Activated CD8-positive, alpha-beta T cell treated with anti-CD3 and anti-CD28 coated beads for 36 hours (primary cell): ENCODE data around the gene WRAP73. TPM values are rescaled to one million over a fixed set of nuclear protein-coding genes. Genes with fewer than 3 reads are reported as not detected.

Experiments
- ATAC-seq: fragments of 200-7000 bp; cut with Tn5 transposase; one replicate; pipeline ENCODE4 v1.10.0; 2021; ENCODE audit warnings: mild to moderate bottlenecking, moderate library complexity
- CTCF ChIA-PET: fragments of 350-600 bp; sonication (Branson Sonifier 250); formaldehyde crosslinking; loops from one replicate; lab custom pipeline; 2021; ENCODE audit warnings: antibody characterized with exemption; lab: Charles Lee
- POLR2A ChIA-PET: fragments of 350-600 bp; sonication (Branson Sonifier 250); formaldehyde crosslinking; loops from one replicate; lab custom pipeline; 2021; ENCODE audit warnings: antibody characterized with exemption; lab: Charles Lee
- DNase-seq: peaks from one replicate; pipeline ENCODE4 v3.0.0-alpha.2; 2020
- H3K27ac Mint-ChIP-seq: one replicate; pipeline ENCODE4 v1.8.0; 2021; ENCODE audit warnings: mild to moderate bottlenecking, mixed read lengths
- H3K27me3 Mint-ChIP-seq: one replicate; pipeline ENCODE4 v1.8.0; 2021; ENCODE audit warnings: mixed read lengths
- H3K36me3 Mint-ChIP-seq: one replicate; pipeline ENCODE4 v1.8.0; 2021; ENCODE audit warnings: low read depth, mixed read lengths
- H3K4me1 Mint-ChIP-seq: one replicate; pipeline ENCODE4 v1.8.0; 2021; ENCODE audit warnings: low read depth, mixed read lengths
- H3K4me3 Mint-ChIP-seq: one replicate; pipeline ENCODE4 v1.8.0; 2021; ENCODE audit warnings: mild to moderate bottlenecking, moderate library complexity, mixed read lengths
- H3K9me3 Mint-ChIP-seq: one replicate; pipeline ENCODE4 v1.8.0; 2021; ENCODE audit warnings: mixed read lengths
- CTCF ChIP-seq: fragments of 200-600 bp; IDR thresholded peaks from one replicate; pipeline ENCODE4 v1.8.0; 2022; ENCODE audit warnings: antibody characterized with exemption, mild to moderate bottlenecking
- intact Hi-C: fragments of 100-400 bp; cut with micrococcal nuclease; formaldehyde crosslinking; loops from one replicate; pipeline ENCODE4 v1.10.0; 2022
- total RNA-seq, 2 experiments: library from RNA; stranded (reverse); gene quantifications; one replicate each; pipeline ENCODE4 v1.2.3, GENCODE V29; 2021

WRAP73 gene
- total RNA-seq, 2 experiments from 2014 or later: 34.2 to 35.4 TPM

- H3K4me1 Mint-ChIP-seq: peaks cover 21% of the 10 kb centered on the region
- intact Hi-C loops: no loop called here
- H3K27me3 Mint-ChIP-seq: peaks cover 16% of the 10 kb centered on the region
- POLR2A ChIA-PET: no interaction called here
- TF ChIP-seq CTCF: no peak
- H3K9me3 Mint-ChIP-seq: no peaks in the 10 kb centered on the region
- no peaks in the 10 kb centered on the region for H3K36me3 Mint-ChIP-seq
- DNase-seq: no peak
- no peak for ATAC-seq
- CTCF ChIA-PET: no interaction called here
- H3K4me3 Mint-ChIP-seq: no peak overlapping the region
- no peak overlapping the region for H3K27ac Mint-ChIP-seq
Measured at GRCh38 chr1:3675436-3675835, 25.5 kb upstream of the WRAP73 start.

- CTCF ChIA-PET: no interaction called here
Measured at GRCh38 chr1:3674100-3675094, 24.5 kb upstream of the WRAP73 start.

GRCh38 chr1:3673381-3674099 is 23.6 kb upstream of the WRAP73 start:
- peaks cover 8% of the 10 kb centered on the region for H3K27me3 Mint-ChIP-seq
- ChIA-PET POLR2A (no interaction called here), CTCF (no interaction called here)
- peaks cover 19% of the 10 kb centered on the region for H3K4me1 Mint-ChIP-seq
- no peak overlapping the region for H3K4me3 Mint-ChIP-seq
- ATAC-seq: no peak
- H3K27ac Mint-ChIP-seq: no peak overlapping the region
- no peaks in the 10 kb centered on the region for H3K36me3 Mint-ChIP-seq
- no peaks in the 10 kb centered on the region for H3K9me3 Mint-ChIP-seq
- intact Hi-C loops: no loop called here
- no peak for DNase-seq
- TF ChIP-seq CTCF: no peak

More at GRCh38 chr1:3674100-3675094, 24.5 kb upstream of the WRAP73 start:
- POLR2A ChIA-PET: no interaction called here
- ATAC-seq (no peak), DNase-seq (no peak)
- no peak for TF ChIP-seq CTCF
- H3K27ac Mint-ChIP-seq: no peak overlapping the region
- H3K4me3 Mint-ChIP-seq: no peak overlapping the region
- H3K4me1 Mint-ChIP-seq: peaks cover 20% of the 10 kb centered on the region
- peaks cover 13% of the 10 kb centered on the region for H3K27me3 Mint-ChIP-seq
- intact Hi-C loops: no loop called here
- no peaks in the 10 kb centered on the region for H3K36me3 Mint-ChIP-seq
- no peaks in the 10 kb centered on the region for H3K9me3 Mint-ChIP-seq

GRCh38 chr1:3672971-3673361 is 23.1 kb upstream of the WRAP73 start:
- no peaks in the 10 kb centered on the region for H3K9me3 Mint-ChIP-seq
- ChIA-PET POLR2A (no interaction called here), CTCF (no interaction called here)
- peaks cover 10% of the 10 kb centered on the region for H3K27me3 Mint-ChIP-seq
- DNase-seq: no peak
- no peak overlapping the region for H3K4me3 Mint-ChIP-seq
- peaks cover 18% of the 10 kb centered on the region for H3K4me1 Mint-ChIP-seq
- no peaks in the 10 kb centered on the region for H3K36me3 Mint-ChIP-seq
- intact Hi-C loops: no loop called here
- ATAC-seq: no peak
- H3K27ac Mint-ChIP-seq: no peak overlapping the region
- no peak for TF ChIP-seq CTCF
